Upper lobe of left lung (tissue), 6 donors: Measurements from ENCODE around the gene TMPRSS13. TPM values are rescaled to one million over a fixed set of nuclear protein-coding genes. Genes with fewer than 3 reads are reported as not detected.

Experiments used
- ATAC-seq, 2 donors: fragments of 200-7000 bp; cut with Tn5 transposase; one replicate each; pipeline ENCODE4 v1.9.1; 2022; ENCODE audit warnings: mild to moderate bottlenecking in 2 of 2, moderate library complexity in 2 of 2; ENCODE audit not compliant: low FRiP score in 2 of 2
- DNase-seq, 2 donors: peaks; one replicate each; pipeline ENCODE4 v3.0.0-alpha.2; 2019 to 2020
- H3K27ac ChIP-seq, 4 donors: fragments of 200-600 bp; sonication (generic); one replicate each; pipeline ENCODE4 v1.5.1; 2016 to 2019
- H3K27me3 ChIP-seq, 4 donors: fragments of 200-600 bp; sonication (generic); one replicate each; pipeline ENCODE4 v1.5.1; 2017 to 2019
- H3K36me3 ChIP-seq, 4 donors: fragments of 200-600 bp; sonication (generic); one replicate each; pipeline ENCODE4 v1.5.1; 2016 to 2019
- H3K4me1 ChIP-seq, 4 donors: fragments of 200-600 bp; sonication (generic); one replicate each; pipeline ENCODE4 v1.5.1; 2018 to 2019
- H3K4me3 ChIP-seq, 4 donors: fragments of 200-600 bp; sonication (generic); one replicate each; pipeline ENCODE4 v1.5.1; 2017 to 2019; ENCODE audit warnings: mild to moderate bottlenecking in 2 of 4, moderate library complexity in 1 of 4
- H3K9me3 ChIP-seq, 4 donors: fragments of 200-600 bp; sonication (generic); one replicate each; pipeline ENCODE4 v1.5.1; 2018 to 2019
- EP300 ChIP-seq, 4 donors: sonication (generic); formaldehyde crosslinking; IDR thresholded peaks; one replicate each; pipeline ENCODE4 v1.5.1; 2017; ENCODE audit warnings: antibody characterized with exemption in 4 of 4, control low read depth in 2 of 4
- POLR2A ChIP-seq, 4 donors: fragments of 450-650 bp; IDR thresholded peaks; one replicate each; pipeline ENCODE4 v1.5.1; 2016 to 2017; ENCODE audit warnings: antibody characterized with exemption in 4 of 4, mild to moderate bottlenecking in 2 of 4
- POLR2AphosphoS5 ChIP-seq, 2 donors: sonication (generic); formaldehyde crosslinking; IDR thresholded peaks; one replicate each; pipeline ENCODE4 v1.5.1; 2017; ENCODE audit warnings: antibody characterized with exemption in 2 of 2
- WGBS, 2 donors: methylation state at CpG; one replicate each; pipeline ENCODE4 v1.1.5; 2017 to 2018; 5-methylcytosine and 5-hydroxymethylcytosine counted together
- total RNA-seq, 6 donors: library from RNA; depleted of rRNA in 4 of 6; stranded (reverse); fragments of >200 nt in 4 of 6; gene quantifications; one replicate each; pipeline versions ENCODE4 v1.1.0 to v1.2.1, GENCODE V29; 2016 to 2021
- TF ChIP-seq, protein P1 (sequence below), 6 experiments: fragments of 450-650 bp in 4 of 6; fragments of 200-600 bp in 2 of 6; sonication (generic) in 2 of 6; IDR thresholded peaks; one replicate each; pipeline ENCODE4 v1.5.1; 2016 to 2019; ENCODE audit warnings: antibody characterized with exemption in 6 of 6
- donor health status: DM: no; HTN: no; CAD: no; lungs with moderate emphysema.
- donor health status: DM: no; HTN: yes; CAD: no; lungs with severe emphysema.

TMPRSS13 gene
- total RNA-seq, 6 donors from 2014 or later: 4.6 to 26.2 (median 6.1) TPM

DNA sequence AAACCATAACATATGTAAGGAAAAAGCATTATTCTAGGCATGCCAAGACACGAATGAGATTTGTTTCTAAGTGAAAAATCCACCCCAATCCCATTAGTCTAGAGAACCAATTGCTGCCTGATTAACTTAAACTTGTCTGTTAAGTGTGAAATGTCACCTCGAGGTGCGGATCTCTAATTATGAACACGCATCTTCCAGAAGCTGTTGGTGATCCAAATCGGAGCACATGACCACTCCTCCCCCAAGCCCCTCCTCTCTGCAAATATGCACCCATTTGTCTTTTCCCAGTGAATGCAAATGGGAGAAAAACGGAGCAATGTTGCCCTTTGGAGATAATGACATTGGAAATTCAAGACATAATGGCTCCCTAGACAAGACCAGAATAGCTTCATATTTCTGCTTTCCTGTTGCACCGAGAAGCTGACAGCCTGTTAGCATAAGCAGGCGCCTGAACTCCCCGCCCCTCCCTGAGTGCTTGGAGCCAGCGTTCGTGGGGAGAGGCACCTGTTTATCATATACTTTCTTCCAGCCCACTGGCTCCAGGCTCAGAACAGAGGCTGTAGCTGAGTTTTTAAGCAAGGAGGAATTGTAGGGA is 46.8 kb downstream of the TMPRSS13 start:
- DNase-seq (no peak), ATAC-seq (no peak)
- WGBS, 2 donors: 28 to 44% methylated on average over 11 of the region's 11 CpGs
- Histone ChIP-seq H3K36me3 (no peaks in the 10 kb centered on the region), H3K9me3 (no peaks in the 10 kb centered on the region), H3K4me1 (peaks cover 11 to 21% (median 16%) of the 10 kb centered on the region in 4 donors), H3K27me3 (peaks cover 0 to under 1% (median 0%) of the 10 kb centered on the region in 4 donors), H3K27ac (no peak overlapping the region), H3K4me3 (no peak overlapping the region)
- no peak for TF ChIP-seq EP300 (IDR thresholded peaks at IDR 0.05)
- TF ChIP-seq, protein P1, sequence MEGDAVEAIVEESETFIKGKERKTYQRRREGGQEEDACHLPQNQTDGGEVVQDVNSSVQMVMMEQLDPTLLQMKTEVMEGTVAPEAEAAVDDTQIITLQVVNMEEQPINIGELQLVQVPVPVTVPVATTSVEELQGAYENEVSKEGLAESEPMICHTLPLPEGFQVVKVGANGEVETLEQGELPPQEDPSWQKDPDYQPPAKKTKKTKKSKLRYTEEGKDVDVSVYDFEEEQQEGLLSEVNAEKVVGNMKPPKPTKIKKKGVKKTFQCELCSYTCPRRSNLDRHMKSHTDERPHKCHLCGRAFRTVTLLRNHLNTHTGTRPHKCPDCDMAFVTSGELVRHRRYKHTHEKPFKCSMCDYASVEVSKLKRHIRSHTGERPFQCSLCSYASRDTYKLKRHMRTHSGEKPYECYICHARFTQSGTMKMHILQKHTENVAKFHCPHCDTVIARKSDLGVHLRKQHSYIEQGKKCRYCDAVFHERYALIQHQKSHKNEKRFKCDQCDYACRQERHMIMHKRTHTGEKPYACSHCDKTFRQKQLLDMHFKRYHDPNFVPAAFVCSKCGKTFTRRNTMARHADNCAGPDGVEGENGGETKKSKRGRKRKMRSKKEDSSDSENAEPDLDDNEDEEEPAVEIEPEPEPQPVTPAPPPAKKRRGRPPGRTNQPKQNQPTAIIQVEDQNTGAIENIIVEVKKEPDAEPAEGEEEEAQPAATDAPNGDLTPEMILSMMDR (IDR thresholded peaks at IDR 0.05): no peak
- no peak for TF ChIP-seq POLR2AphosphoS5 (IDR thresholded peaks at IDR 0.05)
- no peak for TF ChIP-seq POLR2A (IDR thresholded peaks at IDR 0.05)

DNA sequence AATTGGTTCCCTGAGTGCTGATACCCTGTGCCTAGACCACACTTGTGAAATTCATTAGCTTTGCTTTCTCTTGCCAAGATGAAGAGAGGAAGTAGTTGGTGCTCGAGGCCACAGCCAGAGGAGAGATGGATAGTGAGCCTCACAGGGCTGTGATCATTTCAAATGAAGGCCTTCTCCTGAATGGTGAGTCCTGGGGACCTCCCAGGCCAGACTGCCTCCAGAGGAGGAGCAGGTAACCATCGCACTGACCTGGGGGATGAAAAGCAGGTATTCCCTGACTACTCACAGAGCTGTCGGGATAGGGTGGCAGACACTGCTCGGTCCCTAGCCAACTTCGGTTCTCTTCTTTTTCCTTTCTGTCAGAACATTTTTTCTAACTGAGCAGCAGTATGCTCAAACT is 48.0 kb downstream of the TMPRSS13 start:
- no peak for TF ChIP-seq POLR2AphosphoS5 (IDR thresholded peaks at IDR 0.05)
- TF ChIP-seq, protein P1 (IDR thresholded peaks at IDR 0.05): no peak
- no peak for TF ChIP-seq POLR2A (IDR thresholded peaks at IDR 0.05)
- no peak for TF ChIP-seq EP300 (IDR thresholded peaks at IDR 0.05)
- ATAC-seq (no peak), DNase-seq (no peak)
- peaks cover 0 to 9% (median 4%) of the 10 kb centered on the region in 4 donors for H3K27me3 ChIP-seq
- no peak overlapping the region for H3K27ac ChIP-seq
- WGBS, 2 donors: 80 to 88% methylated on average over 5 of the region's 5 CpGs
- no peak overlapping the region for H3K4me3 ChIP-seq
- H3K9me3 ChIP-seq: no peaks in the 10 kb centered on the region
- peaks cover 21 to 33% (median 22%) of the 10 kb centered on the region in 4 donors for H3K4me1 ChIP-seq
- H3K36me3 ChIP-seq: no peaks in the 10 kb centered on the region

DNA sequence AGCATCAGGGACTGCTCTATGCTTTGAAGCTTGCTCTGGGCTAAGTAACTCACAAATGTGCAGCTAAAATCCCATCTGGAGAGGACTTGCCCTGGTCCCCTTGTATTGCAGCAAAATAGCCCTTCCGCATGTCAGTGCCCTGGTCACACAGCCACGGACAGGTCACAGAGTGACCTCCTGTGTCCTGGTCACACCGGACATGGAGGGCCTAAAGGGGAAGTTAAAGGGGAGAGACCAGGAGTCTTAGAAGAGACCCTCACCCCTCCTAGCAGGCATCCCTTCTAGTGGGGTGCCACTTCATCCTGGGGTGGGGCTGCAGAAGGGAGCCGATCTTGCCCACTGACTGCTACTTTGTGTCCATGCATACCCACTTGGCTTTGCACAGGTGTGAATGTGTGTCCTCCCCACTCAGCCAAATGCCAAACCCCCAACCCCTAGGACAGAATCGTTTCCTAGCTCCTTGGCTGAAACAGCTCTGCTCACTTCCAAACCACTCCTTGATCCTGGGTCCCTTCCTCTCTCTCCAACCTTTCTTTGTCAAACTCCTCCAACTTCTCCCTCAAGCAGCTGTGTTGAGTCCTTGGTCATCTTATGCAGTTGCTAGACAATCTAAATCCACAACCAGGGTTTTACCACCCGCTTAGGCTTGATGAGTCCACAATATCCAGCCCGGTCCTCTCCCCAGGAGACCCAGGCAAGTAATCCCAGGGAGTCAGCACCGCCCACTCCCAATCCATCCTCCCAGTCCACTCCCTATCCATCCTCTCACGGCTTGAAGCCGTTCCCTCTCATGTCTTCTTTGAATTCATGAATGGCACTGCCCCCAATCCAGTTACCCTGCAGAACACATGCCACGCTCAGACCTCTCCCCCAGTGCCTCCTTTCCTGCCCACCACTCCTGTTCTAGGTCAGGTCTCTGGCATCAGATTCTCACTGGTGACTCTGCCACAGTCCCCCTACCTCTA is 49.4 kb downstream of the TMPRSS13 start:
- WGBS, 2 donors: 84 to 88% methylated on average over 10 to 11 of the region's 11 CpGs
- peaks cover 0 to 16% (median 4%) of the 10 kb centered on the region in 4 donors for H3K27me3 ChIP-seq
- DNase-seq: no peak
- H3K9me3 ChIP-seq: no peaks in the 10 kb centered on the region
- H3K4me1 ChIP-seq: peaks cover 33 to 40% (median 34%) of the 10 kb centered on the region in 4 donors
- H3K36me3 ChIP-seq: no peaks in the 10 kb centered on the region
- TF ChIP-seq POLR2A (IDR thresholded peaks at IDR 0.05) (no peak), POLR2AphosphoS5 (IDR thresholded peaks at IDR 0.05) (no peak), EP300 (IDR thresholded peaks at IDR 0.05) (no peak)
- TF ChIP-seq, protein P1 (IDR thresholded peaks at IDR 0.05): no peak
- H3K4me3 ChIP-seq: no peak overlapping the region
- no peak overlapping the region for H3K27ac ChIP-seq
- ATAC-seq: no peak

DNA sequence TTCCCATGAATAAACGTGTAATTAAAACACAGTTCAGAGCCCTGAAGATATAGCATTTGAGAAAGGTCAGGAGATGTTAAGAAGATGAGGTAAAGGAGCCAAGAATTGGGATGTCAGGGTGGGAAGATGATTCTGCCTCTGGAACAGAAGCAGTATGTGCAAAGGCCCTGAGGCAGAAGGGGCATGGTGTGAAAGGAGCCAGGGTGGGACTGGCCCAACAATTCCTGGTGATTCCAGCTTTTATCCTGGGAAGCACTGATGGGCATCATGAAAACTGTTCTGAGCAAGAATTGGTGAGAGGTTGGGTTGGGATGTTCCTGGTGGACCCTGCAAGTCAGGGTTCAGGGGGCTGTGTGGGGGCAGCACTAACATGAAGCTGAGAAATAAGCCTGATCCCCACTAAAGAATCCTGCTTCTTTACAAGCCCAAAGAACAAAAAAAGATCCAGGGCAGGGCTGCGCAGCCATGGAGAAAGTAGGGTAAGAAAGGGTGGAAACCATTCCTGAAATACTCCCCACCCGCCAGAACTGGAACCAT is 50.2 kb downstream of the TMPRSS13 start:
- H3K4me1 ChIP-seq: peaks cover 36 to 46% (median 40%) of the 10 kb centered on the region in 4 donors
- WGBS, 2 donors: 82% methylated on average over 3 of the region's 3 CpGs
- peaks cover 0 to 16% (median 4%) of the 10 kb centered on the region in 4 donors for H3K27me3 ChIP-seq
- ATAC-seq: no peak
- DNase-seq: no peak
- H3K27ac ChIP-seq: no peak overlapping the region
- H3K4me3 ChIP-seq: no peak overlapping the region
- H3K9me3 ChIP-seq: no peaks in the 10 kb centered on the region
- TF ChIP-seq POLR2A (IDR thresholded peaks at IDR 0.05) (no peak), EP300 (IDR thresholded peaks at IDR 0.05) (no peak)
- TF ChIP-seq, protein P1 (IDR thresholded peaks at IDR 0.05): no peak
- no peaks in the 10 kb centered on the region for H3K36me3 ChIP-seq
